LoVo (cell line): ENCODE results near the gene ANO2.

Experiments used
- DNase-seq: peaks from one replicate; pipeline ENCODE4 v3.0.0-alpha.2; 2016; ENCODE audit warnings: low spot score

Gene ANO2

DNA sequence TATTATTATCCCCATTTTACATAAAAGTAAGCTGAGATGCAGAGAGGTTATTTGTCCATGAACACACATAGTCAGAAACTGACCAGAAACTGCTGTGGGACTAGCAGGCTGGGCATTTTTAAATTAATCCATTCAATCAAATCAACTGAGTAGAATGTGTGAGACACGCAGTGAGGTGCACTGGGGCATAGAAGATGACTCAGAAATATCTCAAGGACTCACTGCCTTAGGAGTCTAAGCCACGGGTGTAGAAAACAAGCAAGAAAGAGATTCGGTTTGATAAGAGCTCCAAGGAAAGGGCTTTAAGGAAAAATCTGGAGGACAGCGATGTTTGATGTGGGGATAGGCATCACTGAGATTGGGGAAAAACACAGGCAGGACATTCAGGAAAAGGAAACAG is 127.8 kb downstream of the ANO2 start:
- DNase-seq: no peak

DNA sequence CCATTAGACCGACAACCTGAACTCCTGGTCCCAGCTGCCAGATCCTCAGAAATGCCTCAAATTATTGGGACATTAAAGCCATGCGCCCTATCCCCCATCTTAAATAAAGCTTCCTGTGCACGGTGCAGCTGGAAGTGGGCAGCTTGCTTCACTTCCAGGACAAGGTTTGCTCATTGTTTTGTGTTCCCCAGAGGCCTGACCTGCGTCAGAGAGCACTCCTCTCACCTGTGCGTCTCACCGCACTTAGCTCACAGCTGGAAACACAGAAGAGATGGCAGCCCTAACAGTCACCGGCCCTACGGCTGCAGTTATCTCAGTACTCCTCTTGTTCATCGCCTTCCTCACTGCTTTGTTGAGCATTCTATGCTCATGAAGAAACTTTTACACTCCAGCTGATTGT is 135.5 kb downstream of the ANO2 start:
- DNase-seq: no peak

- DNase-seq: peak; percentile 57
Measured at GRCh38 chr12:5808981-5809380, 136.1 kb downstream of the ANO2 start.

- no peak for DNase-seq
Measured at GRCh38 chr12:5807514-5808219, 137.4 kb downstream of the ANO2 start.

DNA sequence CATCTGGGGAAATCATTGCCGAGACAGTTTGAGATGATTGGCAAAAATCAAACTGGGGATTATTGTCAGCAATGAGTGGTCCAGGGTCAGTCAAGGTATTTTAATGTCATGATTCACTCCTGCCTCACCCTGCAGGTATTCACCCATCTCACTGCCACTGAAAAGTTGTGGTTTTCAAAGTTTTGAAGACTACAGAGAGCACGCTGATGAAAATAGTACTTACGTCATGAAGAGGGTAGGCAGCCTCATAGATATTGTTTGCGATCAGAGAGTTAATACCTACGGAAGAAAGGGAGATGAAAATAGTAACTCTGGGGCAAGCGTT is 138.0 kb downstream of the ANO2 start:
- DNase-seq: peak; percentile 33

DNA sequence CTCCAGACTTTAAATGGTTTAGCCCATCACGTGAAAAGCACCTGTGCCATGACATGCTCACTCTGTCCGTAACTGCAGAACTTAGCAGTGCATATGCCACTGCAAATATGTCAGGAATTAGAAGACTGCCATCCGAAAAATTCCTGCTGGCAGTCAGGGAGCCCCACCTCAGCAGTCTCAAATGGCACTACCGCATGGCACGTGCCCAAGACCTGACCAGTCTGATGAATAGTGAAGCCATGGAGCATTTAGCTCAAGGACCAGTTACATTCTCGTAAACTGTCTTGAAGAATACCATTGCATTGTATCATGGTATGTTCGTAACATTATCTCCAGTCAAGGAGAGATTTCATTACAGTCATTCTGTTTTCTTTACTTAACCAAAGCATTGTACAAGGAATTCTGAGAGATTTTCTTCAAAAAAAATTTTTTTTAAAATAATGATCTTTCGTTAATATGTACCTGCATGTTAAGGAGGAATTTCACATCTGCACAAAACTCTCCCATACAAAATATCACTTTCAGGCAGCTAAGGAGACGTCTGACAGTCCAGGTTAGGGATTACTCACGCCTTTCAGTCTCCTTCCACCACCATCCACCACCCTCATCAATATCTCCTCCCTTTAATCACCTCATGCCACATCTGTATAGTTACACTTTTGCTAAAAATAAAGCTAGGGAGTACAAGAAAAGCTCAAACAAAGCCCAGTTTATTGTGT is 138.5 kb downstream of the ANO2 start:
- peak; percentile 53 for DNase-seq

GRCh38 chr12:5803532-5803931 is 141.5 kb downstream of the ANO2 start:
- no peak for DNase-seq

GRCh38 chr12:5798242-5799015 is 146.6 kb downstream of the ANO2 start:
- no peak for DNase-seq

- no peak for DNase-seq
Measured at GRCh38 chr12:5797661-5798060, 147.4 kb downstream of the ANO2 start.

DNA sequence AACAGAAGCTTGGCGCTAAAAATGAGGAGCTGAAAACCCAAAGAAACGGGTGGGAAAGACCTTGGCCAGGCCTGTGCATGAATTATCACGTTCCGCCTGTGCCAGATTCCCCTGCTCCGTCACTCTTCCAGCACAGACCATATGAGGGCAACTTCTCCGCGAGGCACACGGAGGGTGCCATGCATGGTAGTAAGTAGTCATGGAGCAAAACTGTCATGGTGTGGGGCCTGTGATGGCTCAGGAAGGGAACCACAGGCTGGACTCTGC is 148.2 kb downstream of the ANO2 start:
- no peak for DNase-seq

- DNase-seq: no peak
Measured at GRCh38 chr12:5796171-5796958, 148.7 kb downstream of the ANO2 start.

GRCh38 chr12:5794156-5794555 is 150.9 kb downstream of the ANO2 start:
- DNase-seq: no peak

- no peak for DNase-seq
Measured at GRCh38 chr12:5792343-5792742, 152.7 kb downstream of the ANO2 start.

GRCh38 chr12:5789469-5789968 is 155.5 kb downstream of the ANO2 start:
- peak; percentile 16 for DNase-seq

DNA sequence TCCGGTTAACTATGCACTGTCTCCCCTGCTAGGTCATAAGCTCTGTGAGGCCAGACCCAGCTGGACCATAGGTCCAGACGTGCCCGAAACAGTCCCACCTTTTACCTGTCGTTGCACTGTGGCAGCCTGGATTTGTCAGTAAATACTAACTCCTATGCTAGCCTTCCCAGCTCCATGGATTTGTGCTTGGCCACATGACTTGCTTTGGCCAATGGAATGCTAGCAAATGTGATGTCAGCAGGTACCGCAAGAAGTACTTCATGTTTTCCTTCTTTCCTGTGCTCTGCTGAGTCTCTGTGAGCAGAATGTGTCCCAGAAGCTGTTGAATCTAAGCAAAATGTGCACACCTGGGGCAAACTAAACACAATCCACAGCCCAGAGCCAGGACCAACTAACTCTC is 157.2 kb downstream of the ANO2 start:
- DNase-seq: no peak

DNA sequence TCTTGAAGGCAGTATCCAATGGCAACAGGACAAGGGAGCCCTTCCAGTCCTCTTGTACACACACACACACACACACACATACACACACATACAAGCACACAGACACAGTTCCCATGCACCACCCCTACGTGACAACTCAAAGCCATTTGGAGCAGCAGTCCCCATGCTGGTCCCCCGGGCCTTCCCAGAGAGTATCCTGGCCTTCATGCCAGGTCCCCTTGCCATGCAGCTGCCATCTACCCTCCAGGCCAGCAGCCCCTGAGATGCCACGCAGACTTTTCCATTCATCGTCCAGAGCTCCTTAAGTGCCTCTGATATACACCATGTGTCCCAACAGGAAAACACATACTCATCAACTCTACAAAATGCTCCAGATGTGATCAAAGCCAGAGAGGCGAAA is 159.5 kb downstream of the ANO2 start:
- no peak for DNase-seq

GRCh38 chr12:5784462-5785130 is 160.5 kb downstream of the ANO2 start:
- no peak for DNase-seq

- DNase-seq: no peak
Measured at GRCh38 chr12:5783289-5783920, 161.7 kb downstream of the ANO2 start.

- DNase-seq: no peak
Measured at GRCh38 chr12:5780536-5780935, 164.5 kb downstream of the ANO2 start.

DNA sequence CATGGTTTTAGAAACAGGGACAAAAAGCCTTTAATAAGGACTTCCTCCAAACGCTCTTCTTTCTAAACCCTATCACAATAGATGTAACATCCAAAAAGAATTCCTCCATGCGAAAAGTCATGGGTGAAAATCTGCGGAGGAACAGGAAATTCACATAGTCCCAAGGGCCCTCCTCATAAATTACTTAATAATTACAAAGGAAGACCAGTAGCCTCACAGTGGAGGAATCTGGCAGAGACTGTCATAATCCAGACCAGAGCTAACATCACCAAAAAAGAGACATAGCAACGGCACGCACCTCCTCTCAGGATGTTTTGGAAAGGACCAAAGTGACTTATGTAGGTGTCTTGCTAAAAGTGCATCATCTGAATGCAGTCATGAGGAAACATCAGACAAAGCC is 165.7 kb downstream of the ANO2 start:
- no peak for DNase-seq

GRCh38 chr12:5778821-5779220 is 166.2 kb downstream of the ANO2 start:
- no peak for DNase-seq
